22Rv1 (cell line): Measurements from ENCODE around the gene RIC3.
A peak's percentile ranks its signal among the peaks of the same experiment; 100 is the strongest.

ENCODE experiments used
- H3K27ac ChIP-seq: fragments of 450-650 bp; 2 replicates; pipeline ENCODE4 v1.5.1; 2017
- ZFX ChIP-seq: fragments of 450-650 bp; IDR thresholded peaks from 2 replicates; pipeline ENCODE4 v1.6.1; 2017; ENCODE audit warnings: antibody characterized with exemption, borderline replicate concordance
- TF ChIP-seq, protein P1 (sequence below): fragments of 450-650 bp; IDR thresholded peaks from 2 replicates; pipeline ENCODE4 v1.5.1; 2017; ENCODE audit warnings: mild to moderate bottlenecking

The RIC3 gene

GRCh38 chr11:8095806-8096522 lies 72.9 kb downstream of the RIC3 start:
- no peak overlapping the region for H3K27ac ChIP-seq
- no peak for TF ChIP-seq ZFX
- TF ChIP-seq, protein P1, sequence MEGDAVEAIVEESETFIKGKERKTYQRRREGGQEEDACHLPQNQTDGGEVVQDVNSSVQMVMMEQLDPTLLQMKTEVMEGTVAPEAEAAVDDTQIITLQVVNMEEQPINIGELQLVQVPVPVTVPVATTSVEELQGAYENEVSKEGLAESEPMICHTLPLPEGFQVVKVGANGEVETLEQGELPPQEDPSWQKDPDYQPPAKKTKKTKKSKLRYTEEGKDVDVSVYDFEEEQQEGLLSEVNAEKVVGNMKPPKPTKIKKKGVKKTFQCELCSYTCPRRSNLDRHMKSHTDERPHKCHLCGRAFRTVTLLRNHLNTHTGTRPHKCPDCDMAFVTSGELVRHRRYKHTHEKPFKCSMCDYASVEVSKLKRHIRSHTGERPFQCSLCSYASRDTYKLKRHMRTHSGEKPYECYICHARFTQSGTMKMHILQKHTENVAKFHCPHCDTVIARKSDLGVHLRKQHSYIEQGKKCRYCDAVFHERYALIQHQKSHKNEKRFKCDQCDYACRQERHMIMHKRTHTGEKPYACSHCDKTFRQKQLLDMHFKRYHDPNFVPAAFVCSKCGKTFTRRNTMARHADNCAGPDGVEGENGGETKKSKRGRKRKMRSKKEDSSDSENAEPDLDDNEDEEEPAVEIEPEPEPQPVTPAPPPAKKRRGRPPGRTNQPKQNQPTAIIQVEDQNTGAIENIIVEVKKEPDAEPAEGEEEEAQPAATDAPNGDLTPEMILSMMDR, result no peak

GRCh38 chr11:8095371-8095770 lies 73.5 kb downstream of the RIC3 start:
- no peak overlapping the region for H3K27ac ChIP-seq
- TF ChIP-seq, protein P1, result no peak
- TF ChIP-seq ZFX, result no peak

DNA sequence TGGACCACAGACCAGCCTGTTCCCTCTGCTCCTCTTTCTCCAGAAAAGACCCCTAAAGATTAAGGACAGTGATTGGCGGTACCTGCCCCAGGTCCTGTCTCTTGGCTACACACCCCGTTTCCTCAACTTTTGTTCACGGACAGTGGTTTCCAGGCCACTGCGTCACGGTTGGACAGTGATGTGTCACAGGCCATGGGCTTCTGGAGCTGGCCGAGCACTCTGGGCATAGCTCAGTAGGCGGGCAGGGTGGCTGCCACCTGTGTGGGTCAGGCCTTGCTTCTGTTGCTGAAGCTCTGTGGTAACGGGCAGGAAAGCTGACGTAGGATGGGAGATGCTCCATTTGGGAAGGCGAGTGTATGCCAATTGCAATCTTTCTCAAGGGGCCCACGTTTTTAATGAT lies 74.2 kb downstream of the RIC3 start:
- no peak overlapping the region for H3K27ac ChIP-seq
- no peak for TF ChIP-seq ZFX
- TF ChIP-seq, protein P1, result no peak

GRCh38 chr11:8093931-8094575 lies 74.8 kb downstream of the RIC3 start:
- no peak overlapping the region for H3K27ac ChIP-seq
- TF ChIP-seq ZFX, result no peak
- TF ChIP-seq, protein P1, result no peak

GRCh38 chr11:8092587-8093424 lies 76.0 kb downstream of the RIC3 start:
- no peak overlapping the region for H3K27ac ChIP-seq
- TF ChIP-seq, protein P1, result peak; percentile 89
- no peak for TF ChIP-seq ZFX

DNA sequence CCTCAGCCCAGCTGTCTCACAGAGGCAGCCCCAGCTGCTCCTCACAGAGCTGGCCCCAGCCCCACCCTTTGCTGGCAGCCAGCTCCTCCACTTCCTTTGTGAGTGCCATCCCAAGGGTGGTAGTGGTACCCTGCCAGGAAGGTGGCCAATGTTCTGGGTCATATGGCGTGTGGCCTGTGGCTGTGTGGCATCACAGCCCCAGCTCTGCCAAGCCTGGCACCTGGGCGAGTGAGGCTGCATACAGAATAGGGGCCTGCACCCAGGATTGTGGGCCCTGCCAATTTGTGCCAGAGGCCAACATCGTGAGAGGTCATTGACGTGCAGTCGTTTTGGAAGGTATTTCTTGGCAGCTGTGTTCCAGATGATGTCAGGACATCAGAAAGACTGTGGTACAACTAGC lies 77.1 kb downstream of the RIC3 start:
- TF ChIP-seq, protein P1, result no peak
- no peak for TF ChIP-seq ZFX
- no peak overlapping the region for H3K27ac ChIP-seq

DNA sequence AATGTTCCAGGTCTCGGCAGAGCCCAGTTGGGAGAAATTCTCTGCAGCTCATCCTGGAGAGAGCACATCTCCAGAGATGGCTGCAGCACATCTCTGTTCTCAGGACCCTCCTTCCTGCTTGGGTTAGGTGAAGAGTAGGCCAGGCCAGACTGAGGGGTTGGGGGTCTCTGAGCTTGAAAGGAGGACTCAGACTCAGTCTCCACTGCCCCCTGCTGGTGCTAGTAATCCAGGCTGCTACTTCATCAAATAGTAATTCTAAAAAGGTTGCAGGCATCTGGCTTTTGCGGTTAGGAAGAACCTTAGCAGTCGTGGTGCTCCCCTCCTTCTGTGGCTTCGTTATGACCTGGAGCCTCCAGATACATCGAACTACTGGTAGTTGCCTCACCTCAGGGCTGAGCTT lies 78.1 kb downstream of the RIC3 start:
- TF ChIP-seq, protein P1, result peak; percentile 75
- no peak for TF ChIP-seq ZFX
- H3K27ac ChIP-seq, result no peak overlapping the region
